PC-9 (cell line): ENCODE data around the gene CUL2. TPM values are rescaled to one million over a fixed set of nuclear protein-coding genes. Genes with fewer than 3 reads are reported as not detected.

Source experiments
- Bru-seq: library from RNA; stranded (reverse); fragments of 400-500 nt; gene quantifications from one replicate; lab custom pipeline; 2021; lab: Mats Ljungman, UMichigan
- BruChase-seq, 2 experiments: library from RNA; stranded (reverse); fragments of 400-500 nt; gene quantifications; one replicate each; lab custom pipeline; 2021; lab: Mats Ljungman, UMichigan
- BruUV-seq: library from RNA; stranded (reverse); fragments of 400-500 nt; replicated peaks from 2 replicates; lab custom pipeline; 2021; lab: Mats Ljungman, UMichigan
- CTCF ChIA-PET: fragments of 300-600 bp; sonication (Branson Sonifier 250); formaldehyde crosslinking; loops from one replicate; lab custom pipeline; 2022; ENCODE audit warnings: antibody characterized with exemption; lab: Charles Lee
- POLR2A ChIA-PET: fragments of 300-600 bp; sonication (Branson Sonifier 250); formaldehyde crosslinking; loops from one replicate; lab custom pipeline; 2022; ENCODE audit warnings: antibody characterized with exemption; ENCODE audit not compliant: unreplicated experiment; lab: Charles Lee
- DNase-seq, 2 experiments: peaks; one replicate each; pipeline versions ENCODE4 v3.0.0 to v3.0.0-alpha.2; 2015 to 2022; ENCODE audit warnings: mixed read lengths in 1 of 2
- H2AFZ ChIP-seq: fragments of 200-600 bp; sonication (generic); 2 replicates; pipeline ENCODE4 v1.8.1; 2017; ENCODE audit warnings: antibody characterized with exemption
- H3F3A ChIP-seq: fragments of 200-600 bp; sonication (generic); 2 replicates; pipeline ENCODE4 v1.8.1; 2017; ENCODE audit warnings: antibody characterized with exemption, mild to moderate bottlenecking, low read depth; ENCODE audit not compliant: insufficient read depth
- H3K27ac ChIP-seq: fragments of 200-600 bp; sonication (generic); 2 replicates; pipeline ENCODE4 v1.6.1; 2016; ENCODE audit warnings: mixed run types
- H3K27me3 ChIP-seq: fragments of 200-600 bp; sonication (generic); 2 replicates; pipeline ENCODE4 v1.6.1; 2016; ENCODE audit warnings: low read depth, mixed run types; ENCODE audit not compliant: insufficient read depth
- H3K36me3 ChIP-seq: fragments of 200-600 bp; sonication (generic); 2 replicates; pipeline ENCODE4 v1.6.1; 2016; ENCODE audit warnings: low read depth, mixed run types
- H3K4me1 ChIP-seq: fragments of 200-600 bp; sonication (generic); replicated peaks from 2 replicates; pipeline ENCODE4 v1.6.1; 2016; ENCODE audit warnings: mixed run types; ENCODE audit not compliant: insufficient read depth
- H3K4me2 ChIP-seq: fragments of 200-600 bp; sonication (generic); 2 replicates; pipeline ENCODE4 v1.6.1; 2017; ENCODE audit warnings: mixed run types
- H3K4me3 ChIP-seq: fragments of 200-600 bp; sonication (generic); 2 replicates; pipeline ENCODE4 v1.6.1; 2016; ENCODE audit warnings: mixed run types
- H3K79me2 ChIP-seq: fragments of 200-600 bp; sonication (generic); 2 replicates; pipeline ENCODE4 v1.6.1; 2017; ENCODE audit warnings: low read depth, mixed run types
- H3K9me2 ChIP-seq: fragments of 200-600 bp; sonication (generic); 2 replicates; pipeline ENCODE4 v1.8.1; 2017; ENCODE audit warnings: mild to moderate bottlenecking; ENCODE audit not compliant: insufficient read depth
- H3K9me3 ChIP-seq: fragments of 200-600 bp; sonication (generic); 2 replicates; pipeline ENCODE4 v1.8.1; 2016; ENCODE audit warnings: low read depth; ENCODE audit not compliant: insufficient read depth
- H4K20me1 ChIP-seq: fragments of 200-600 bp; sonication (generic); 2 replicates; pipeline ENCODE4 v1.8.1; 2017; ENCODE audit not compliant: insufficient read depth
- EZH2 ChIP-seq: fragments of 200-600 bp; sonication (generic); IDR thresholded peaks from 2 replicates; pipeline ENCODE4 v1.8.0; 2017; ENCODE audit warnings: antibody characterized with exemption, low read depth
- intact Hi-C: fragments of 100-400 bp; cut with micrococcal nuclease; formaldehyde crosslinking; loops from one replicate; pipeline ENCODE4 v1.10.0; 2022; ENCODE audit not compliant: unreplicated experiment
- long read RNA-seq: library from polyadenylated mRNA; stranded (forward); transcript quantifications from one replicate; pipeline ENCODE4 v2.0.0, GENCODE V29; 2022
- total RNA-seq: library from RNA; stranded (reverse); gene quantifications from 2 replicates; pipeline ENCODE4 v1.2.3, GENCODE V29; 2021
- TF ChIP-seq, protein P1 (sequence below): fragments of 200-600 bp; sonication (generic); conservative IDR thresholded peaks from 2 replicates; pipeline ENCODE4 v1.6.1; 2017; ENCODE audit warnings: mixed run types, antibody characterized with exemption, mild to moderate bottlenecking, moderate library complexity

CUL2 gene
- total RNA-seq (24.7 and 31.5 TPM in 2 replicates), Bru-seq, nascent RNA (percentile 79 among the genes with signal in this experiment), BruChase-seq, experiment 1, labeled RNA remaining after a 2-hour chase (percentile 68 among the genes with signal in this experiment), BruChase-seq, experiment 2, labeled RNA remaining after a 6-hour chase (percentile 74 among the genes with signal in this experiment)
- long read RNA-seq, full-length matches to known transcripts = 84 of 99 reads
- long read RNA-seq, partial matches to known transcripts = 7 of 99 reads
- long read RNA-seq, other reads (novel, unspliced or antisense) = 8 of 99 reads

DNA sequence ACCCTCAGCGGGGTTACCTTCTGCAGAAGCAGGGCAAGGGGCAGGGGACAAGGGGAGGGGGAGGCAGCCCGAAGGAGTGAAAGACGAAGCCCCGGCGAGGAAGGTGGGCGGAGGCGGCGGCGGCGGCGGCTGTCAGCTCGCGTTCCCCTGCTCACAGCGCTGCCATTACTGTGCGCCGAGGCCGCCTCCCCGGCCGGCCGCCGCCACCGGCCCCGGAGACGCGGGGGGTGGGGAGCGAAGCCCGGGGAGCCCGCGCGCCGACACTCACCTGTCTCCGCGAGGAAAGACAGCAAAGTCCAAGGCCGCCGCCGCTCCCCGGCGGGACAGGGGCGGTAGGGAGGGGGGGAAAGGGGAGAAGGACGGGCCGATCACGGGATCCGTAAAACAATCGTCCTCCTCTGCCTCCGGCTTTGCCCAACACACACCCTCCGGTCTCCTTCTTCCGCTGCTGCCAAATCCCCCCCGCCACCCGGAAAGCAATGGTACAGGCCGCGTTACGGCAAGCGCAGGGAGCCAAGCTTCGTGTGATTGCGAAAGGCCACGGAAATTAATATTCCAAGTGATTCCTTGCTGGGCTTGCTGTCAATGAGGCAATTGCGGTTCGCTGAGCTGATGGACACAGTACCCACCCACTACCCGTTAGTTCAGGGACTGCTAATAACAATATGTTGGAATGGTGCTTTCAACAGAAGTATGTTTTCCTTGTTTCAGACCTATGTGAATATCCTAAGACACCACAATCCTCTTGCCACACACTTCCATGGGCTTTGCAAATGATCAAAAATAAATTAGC is at the start of gene CUL2:
Gene CUL2, minus strand, starts transcription at position 180 of the 793 bp plus-strand sequence. CDS start 19,024 bp downstream, outside the sequence.
- Histone ChIP-seq H3K27me3 (no peaks in the 10 kb centered on the region), H3F3A (no peaks in the 10 kb centered on the region), H3K27ac (peak within 1 kb of the TSS; percentile 60), H3K9me3 (no peaks in the 10 kb centered on the region), H3K9me2 (no peaks in the 10 kb centered on the region), H3K36me3 (no peaks in the 10 kb centered on the region), H4K20me1 (no peaks in the 10 kb centered on the region), H3K4me2 (peak within 1 kb of the TSS; percentile 92), H3K4me1 (peaks cover 14% of the 10 kb centered on the region), H3K79me2 (peaks cover 43% of the 10 kb centered on the region), H3K4me3 (peak within 1 kb of the TSS; percentile 67), H2AFZ (peak within 1 kb of the TSS; percentile 72)
- CTCF ChIA-PET = no interaction called here
- TF ChIP-seq, protein P1, sequence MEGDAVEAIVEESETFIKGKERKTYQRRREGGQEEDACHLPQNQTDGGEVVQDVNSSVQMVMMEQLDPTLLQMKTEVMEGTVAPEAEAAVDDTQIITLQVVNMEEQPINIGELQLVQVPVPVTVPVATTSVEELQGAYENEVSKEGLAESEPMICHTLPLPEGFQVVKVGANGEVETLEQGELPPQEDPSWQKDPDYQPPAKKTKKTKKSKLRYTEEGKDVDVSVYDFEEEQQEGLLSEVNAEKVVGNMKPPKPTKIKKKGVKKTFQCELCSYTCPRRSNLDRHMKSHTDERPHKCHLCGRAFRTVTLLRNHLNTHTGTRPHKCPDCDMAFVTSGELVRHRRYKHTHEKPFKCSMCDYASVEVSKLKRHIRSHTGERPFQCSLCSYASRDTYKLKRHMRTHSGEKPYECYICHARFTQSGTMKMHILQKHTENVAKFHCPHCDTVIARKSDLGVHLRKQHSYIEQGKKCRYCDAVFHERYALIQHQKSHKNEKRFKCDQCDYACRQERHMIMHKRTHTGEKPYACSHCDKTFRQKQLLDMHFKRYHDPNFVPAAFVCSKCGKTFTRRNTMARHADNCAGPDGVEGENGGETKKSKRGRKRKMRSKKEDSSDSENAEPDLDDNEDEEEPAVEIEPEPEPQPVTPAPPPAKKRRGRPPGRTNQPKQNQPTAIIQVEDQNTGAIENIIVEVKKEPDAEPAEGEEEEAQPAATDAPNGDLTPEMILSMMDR = no peak
- no peak for TF ChIP-seq EZH2
- intact Hi-C loops = no loop called here
- DNase-seq = peak; percentile 71 to 91
- no TSS peak for BruUV-seq
- POLR2A ChIA-PET = interaction anchor here (0.6 to 0.7 kb wide), 2 partner anchors 15 to 131 kb away, joined by 4 read pairs; no protein-coding TSS in a partner anchor

DNA sequence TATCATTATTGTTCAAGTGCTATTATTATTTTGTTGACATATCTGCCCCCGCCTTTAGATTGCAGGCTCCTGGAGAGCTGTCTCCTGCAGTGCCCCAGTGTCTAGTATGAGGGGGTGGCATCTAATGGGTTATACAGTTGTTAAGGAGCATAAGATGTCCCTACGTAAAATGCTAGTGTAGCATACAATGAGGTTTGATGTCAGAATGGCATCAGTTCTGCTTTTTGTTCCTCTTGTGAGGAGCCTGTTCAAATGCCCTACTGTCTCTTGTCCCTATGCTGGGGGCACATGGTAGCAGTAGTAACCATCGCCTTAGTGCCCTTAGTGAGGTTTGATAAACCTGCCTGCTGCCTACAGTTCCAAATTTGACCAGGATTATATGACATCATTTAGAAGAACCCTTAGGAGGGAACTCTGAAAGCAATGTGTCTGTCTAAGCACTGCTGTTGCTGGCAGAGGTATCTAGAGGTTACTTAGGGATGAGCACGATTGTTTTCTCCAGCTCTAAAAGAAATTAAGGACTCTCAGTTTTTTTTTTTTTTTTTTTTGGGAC is 46.2 kb upstream of the CUL2 start:
- ChIA-PET CTCF (interaction anchor here (0.6 kb wide), 1 partner anchor 10 kb away, joined by 6 read pairs; the partner anchor contains the start of gene CREM), POLR2A (no interaction called here)
- Histone ChIP-seq H3K4me2 (no peak overlapping the region), H3K79me2 (no peaks in the 10 kb centered on the region), H3K4me1 (no peaks in the 10 kb centered on the region), H3K9me2 (no peaks in the 10 kb centered on the region), H3F3A (no peaks in the 10 kb centered on the region), H2AFZ (no peak overlapping the region), H3K27ac (no peak overlapping the region), H3K27me3 (no peaks in the 10 kb centered on the region), H3K9me3 (no peaks in the 10 kb centered on the region), H4K20me1 (no peaks in the 10 kb centered on the region), H3K4me3 (no peak overlapping the region), H3K36me3 (no peaks in the 10 kb centered on the region)
- no peak for TF ChIP-seq EZH2
- TF ChIP-seq, protein P1 = no peak
- no TSS peak for BruUV-seq
- DNase-seq = no peak
- intact Hi-C loops = no loop called here

DNA sequence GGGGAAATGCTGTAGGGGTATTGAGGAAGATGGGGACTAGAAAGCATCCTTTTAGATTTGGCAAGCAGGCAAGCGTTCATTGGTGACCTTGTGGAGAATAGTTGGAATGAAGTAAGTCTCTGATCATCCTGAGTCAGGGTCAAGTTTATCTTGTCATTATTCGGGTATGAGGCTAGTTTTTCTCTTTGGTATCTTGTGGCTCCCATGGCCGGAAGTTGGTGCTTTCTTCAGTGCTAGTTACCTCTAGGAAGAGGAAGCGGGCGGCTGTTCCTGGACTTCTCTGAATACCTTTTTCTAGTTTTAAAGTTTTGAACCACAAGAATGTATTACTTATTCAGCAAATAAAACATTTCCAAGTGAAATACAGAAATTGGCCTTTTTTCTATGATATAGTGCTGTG is 45.7 kb upstream of the CUL2 start:
- Histone ChIP-seq H3K4me3 (no peak overlapping the region), H3K36me3 (no peaks in the 10 kb centered on the region), H4K20me1 (no peaks in the 10 kb centered on the region), H3K27ac (no peak overlapping the region), H3K4me2 (no peak overlapping the region), H3K9me3 (no peaks in the 10 kb centered on the region), H2AFZ (no peak overlapping the region), H3K9me2 (no peaks in the 10 kb centered on the region), H3F3A (peaks cover under 1% of the 10 kb centered on the region; the same call in 1 of the 2 replicates), H3K27me3 (no peaks in the 10 kb centered on the region), H3K79me2 (no peaks in the 10 kb centered on the region), H3K4me1 (0 out of 2 replicates have a peak, but pooled peaks cover under 1% of the 10 kb centered on the region)
- no peak for DNase-seq
- CTCF ChIA-PET = no interaction called here
- intact Hi-C loops = no loop called here
- no TSS peak for BruUV-seq
- POLR2A ChIA-PET = no interaction called here
- TF ChIP-seq, protein P1 = no peak
- TF ChIP-seq EZH2 = no peak
